Right ventricle myocardium inferior (tissue), 1 donor: ENCODE data around the gene SPN. TPM values are rescaled to one million over a fixed set of nuclear protein-coding genes. Genes with fewer than 3 reads are reported as not detected.
"Not testable (repeated sequence)": the region's sequence is repeated elsewhere in the genome, so short reads cannot be mapped to it uniquely, and the experiment has no call there.

Experiments
- ATAC-seq: fragments of 200-7000 bp; cut with Tn5 transposase; one replicate; pipeline ENCODE4 v1.9.1; 2020; ENCODE audit warnings: mild to moderate bottlenecking, moderate library complexity
- DNase-seq: peaks from one replicate; pipeline ENCODE4 v3.0.0; 2021; ENCODE audit errors: missing footprints
- intact Hi-C: fragments of 100-400 bp; cut with DNase I; formaldehyde crosslinking; loops from one replicate; pipeline ENCODE4 v1.11.0; 2022
- total RNA-seq: library from RNA; stranded (reverse); fragmentation: NEBNext Ultra II Directional; extraction: Animal tissue kit (Norgen Biotek cat#: 25700); gene quantifications from one replicate; pipeline ENCODE4 v1.2.1, GENCODE V29; 2021
- donor health status: DM: no; HTN: yes; CAD: no; lungs with severe emphysema.

SPN gene
- total RNA-seq, 1 donor from 2014 or later = 1.3 TPM

GRCh38 chr16:29696881-29697331 lies 33.9 kb downstream of the SPN start:
- intact Hi-C loops = no loop called here

DNA sequence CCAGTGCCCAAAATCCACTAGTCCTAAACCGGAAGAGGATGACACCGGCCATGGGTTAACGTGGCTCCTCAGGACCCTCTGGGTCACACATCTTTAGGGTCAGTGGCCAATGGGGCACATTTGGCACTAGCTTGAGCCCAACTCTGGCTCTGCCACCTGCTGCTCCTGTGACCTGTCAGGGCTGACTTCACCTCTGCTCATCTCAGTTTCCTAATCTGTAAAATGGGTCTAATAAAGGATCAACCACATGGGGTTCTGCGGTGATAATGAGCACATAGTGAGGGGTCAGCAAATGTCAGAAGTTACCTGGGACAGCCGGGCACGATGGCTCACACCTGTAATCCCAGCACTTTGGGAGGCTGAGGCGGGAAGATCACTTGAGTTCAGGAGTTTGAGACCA lies 34.3 kb downstream of the SPN start:
- ATAC-seq = no peak
- intact Hi-C loops = no loop called here
- DNase-seq = no peak

More at GRCh38 chr16:29696881-29697331, 33.9 kb downstream of the SPN start:
- ATAC-seq = no peak
- DNase-seq = no peak

DNA sequence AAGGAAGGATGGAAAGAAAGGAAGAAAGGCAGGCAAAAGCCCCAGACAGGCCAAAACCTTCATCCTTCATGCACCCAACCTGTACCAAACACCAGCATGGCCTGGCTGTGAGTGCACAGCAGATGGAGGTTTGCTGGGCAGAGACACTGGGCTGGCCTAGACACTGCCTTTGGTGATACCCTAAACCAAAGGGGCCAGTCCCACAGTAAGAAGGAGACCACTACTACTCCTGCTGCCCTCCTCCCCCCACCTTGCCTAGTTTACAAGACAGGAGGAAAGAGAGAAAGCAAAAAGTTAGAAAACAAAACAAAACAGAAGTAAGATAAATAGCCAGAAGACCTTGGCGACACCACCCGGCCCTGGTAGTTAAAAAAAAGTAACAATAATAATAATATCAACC lies 35.0 kb downstream of the SPN start:
- ATAC-seq (no peak), DNase-seq (no peak)
- intact Hi-C loops = no loop called here

DNA sequence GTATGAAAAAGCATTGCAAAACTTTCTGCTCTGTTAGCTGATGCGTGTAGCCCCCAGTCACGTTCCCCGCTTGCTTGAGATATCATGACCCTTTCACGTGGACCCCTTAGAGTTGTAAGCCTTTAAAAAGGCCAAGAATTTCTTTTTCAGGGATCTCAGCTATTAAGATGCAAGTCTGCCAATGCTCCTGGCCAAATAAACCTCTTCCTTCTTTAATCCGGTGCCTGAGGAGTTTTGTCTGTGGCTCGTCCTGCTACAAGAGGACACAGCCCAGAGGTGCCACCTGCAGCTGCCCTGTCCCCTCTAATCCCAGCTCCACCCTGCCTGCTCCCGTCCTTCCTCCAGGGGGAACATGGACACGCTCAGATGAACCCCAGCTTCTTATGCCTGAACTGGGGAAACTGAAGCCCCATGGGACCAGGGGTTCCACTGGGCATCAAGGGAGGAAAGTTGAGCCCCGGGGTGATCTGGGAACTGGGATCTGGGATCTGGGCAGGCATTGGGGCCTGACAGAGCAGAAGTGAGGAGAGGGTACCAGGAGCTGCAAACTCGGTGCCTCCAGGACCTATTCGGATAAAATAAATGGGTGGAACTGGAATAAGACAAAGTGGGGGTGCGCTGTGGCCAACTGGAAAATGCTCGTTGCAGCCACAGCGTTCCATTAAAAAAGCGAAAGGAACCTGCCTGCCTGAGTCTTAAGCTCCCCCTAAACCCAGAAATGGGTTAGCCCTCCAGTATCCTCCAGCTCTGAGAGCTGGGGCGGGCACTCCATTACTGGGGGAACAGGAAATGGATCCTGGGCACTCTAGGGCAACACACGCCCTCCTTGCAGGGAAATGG lies 35.7 kb downstream of the SPN start:
- DNase-seq (no peak), ATAC-seq (no peak)
- intact Hi-C loops = no loop called here

DNA sequence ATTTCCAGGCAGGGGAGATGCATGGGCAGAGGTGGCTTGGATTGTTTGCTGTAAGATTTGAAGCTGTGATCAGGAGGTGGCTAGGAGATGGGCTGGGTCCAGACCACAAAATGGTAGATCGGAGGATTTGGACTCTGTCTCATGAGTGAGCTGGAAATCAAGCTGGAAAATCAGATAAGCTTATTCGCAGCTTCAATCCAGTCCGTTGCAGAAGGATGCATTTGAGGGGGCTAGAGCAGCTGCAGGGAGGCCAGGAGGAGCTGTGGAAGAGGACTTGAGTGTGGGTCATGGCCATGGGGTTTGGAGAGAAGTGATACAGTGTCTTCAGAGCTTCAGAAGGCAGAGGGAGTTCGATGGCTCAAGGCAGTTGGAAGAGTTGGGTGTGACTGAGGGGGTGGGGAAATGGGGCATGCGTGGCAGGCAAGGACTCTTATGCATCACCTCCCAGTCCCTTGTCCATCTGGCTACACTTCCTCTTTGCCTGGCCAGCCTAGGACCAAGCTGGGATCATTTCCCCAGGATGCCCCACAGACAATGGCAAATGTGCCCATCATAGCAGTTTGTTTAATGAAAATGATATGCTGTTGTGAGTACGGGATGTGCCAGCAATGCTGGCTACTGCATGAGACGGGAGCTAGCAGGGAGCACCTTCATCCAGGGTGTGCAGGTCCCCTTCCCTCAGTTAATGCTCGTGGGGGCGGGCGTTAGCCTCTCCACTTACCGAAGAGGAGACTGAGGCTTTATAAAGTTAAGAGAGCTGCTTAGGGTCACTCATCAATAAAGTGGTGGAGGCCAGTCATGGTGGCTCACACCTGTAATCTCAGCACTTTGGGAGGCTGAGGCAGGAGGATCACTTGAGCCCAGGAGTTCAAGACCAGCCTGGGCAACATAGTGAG lies 36.5 kb downstream of the SPN start:
- intact Hi-C loops = loop anchor here (2.0 kb wide), 1 partner anchor 321 kb away; no protein-coding TSS in a partner anchor
- ATAC-seq (no peak), DNase-seq (no peak)

DNA sequence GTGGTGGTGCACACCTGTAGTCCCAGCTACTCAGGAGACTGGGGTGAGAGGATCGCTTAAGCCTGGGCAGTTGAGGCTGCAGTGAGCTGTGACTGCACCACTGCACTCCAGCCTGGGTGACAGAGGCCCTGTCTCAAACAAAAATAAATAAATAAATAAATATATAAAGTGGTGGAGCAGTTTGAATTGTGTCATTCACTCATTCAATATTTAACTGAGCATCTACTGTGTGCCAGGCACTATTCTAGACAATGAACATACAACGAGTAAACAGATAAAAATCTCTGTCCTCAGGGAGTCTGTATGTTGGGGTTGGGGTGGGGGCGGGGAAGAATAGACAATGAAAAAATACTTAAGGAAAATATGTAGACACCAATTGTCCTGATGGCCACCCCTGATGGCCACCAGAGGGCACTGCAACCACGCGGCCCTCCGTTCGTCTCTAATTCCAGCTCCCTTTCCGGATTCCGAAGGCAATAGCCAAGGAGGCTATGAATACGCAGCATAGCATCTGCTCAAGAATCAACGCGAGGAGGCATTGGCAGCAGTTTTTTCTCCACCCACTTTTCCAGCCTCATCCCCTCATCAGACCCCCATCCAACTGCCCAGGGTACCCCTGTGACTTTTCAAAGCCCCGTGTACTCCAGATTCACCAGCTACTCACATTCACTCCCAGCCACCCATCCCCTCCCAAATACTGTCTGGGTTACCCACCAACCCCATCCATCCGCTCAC lies 37.4 kb downstream of the SPN start:
- ATAC-seq (peak; percentile 76), DNase-seq (peak; percentile 82)
- intact Hi-C loops = loop anchor here (2.0 kb wide), 1 partner anchor 320 kb away; no protein-coding TSS in a partner anchor

- intact Hi-C loops = loop anchor here (2.0 kb wide), 1 partner anchor 320 kb away; no protein-coding TSS in a partner anchor
- no peak for DNase-seq
- ATAC-seq = no peak
These were observed 38.1 kb downstream of the SPN start for GRCh38 chr16:29701214-29701555.

GRCh38 chr16:29702269-29702668 lies 39.2 kb downstream of the SPN start:
- ATAC-seq = no peak
- intact Hi-C loops = no loop called here
- no peak for DNase-seq

GRCh38 chr16:29705030-29705429 lies 42.0 kb downstream of the SPN start:
- no peak for ATAC-seq
- intact Hi-C loops = no loop called here

GRCh38 chr16:29707160-29707559 lies 44.1 kb downstream of the SPN start:
- DNase-seq, ATAC-seq, intact Hi-C loops: not testable (repeated sequence)

More at GRCh38 chr16:29705030-29705429, 42.0 kb downstream of the SPN start:
- no peak for DNase-seq

DNA sequence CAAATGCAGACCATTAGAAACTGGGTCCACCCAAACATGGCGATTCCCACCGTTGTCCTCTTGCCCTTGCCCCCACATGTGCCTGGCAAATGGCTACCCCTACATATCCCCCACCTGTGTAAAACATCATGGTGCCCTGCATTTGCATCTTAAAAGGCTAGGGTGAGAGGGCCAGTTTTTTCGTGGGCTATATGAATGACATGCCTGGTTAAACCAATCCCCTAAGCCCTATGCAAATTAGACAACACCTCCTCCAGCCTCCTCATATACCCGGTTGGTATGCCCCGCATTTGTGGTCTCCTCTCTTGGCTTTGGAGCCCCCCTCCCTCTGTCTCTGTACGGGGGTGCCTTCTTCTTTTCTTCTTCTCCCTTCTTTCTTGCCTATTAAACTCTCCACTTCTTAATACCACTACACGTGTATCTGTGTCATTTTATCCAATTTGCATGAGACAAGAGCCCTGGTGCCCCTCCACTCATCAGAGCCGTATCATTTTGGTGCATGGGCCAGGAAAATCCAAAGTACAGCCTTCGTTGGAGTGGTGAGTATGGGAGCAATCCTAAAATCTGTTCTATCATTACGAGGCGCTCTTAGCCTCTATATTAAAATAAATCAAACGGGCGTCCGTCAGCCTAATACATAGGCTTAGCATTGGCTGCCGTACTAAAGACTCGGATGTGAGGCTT lies 46.0 kb downstream of the SPN start:
- intact Hi-C loops = no loop called here
- DNase-seq (no peak), ATAC-seq (no peak)

DNA sequence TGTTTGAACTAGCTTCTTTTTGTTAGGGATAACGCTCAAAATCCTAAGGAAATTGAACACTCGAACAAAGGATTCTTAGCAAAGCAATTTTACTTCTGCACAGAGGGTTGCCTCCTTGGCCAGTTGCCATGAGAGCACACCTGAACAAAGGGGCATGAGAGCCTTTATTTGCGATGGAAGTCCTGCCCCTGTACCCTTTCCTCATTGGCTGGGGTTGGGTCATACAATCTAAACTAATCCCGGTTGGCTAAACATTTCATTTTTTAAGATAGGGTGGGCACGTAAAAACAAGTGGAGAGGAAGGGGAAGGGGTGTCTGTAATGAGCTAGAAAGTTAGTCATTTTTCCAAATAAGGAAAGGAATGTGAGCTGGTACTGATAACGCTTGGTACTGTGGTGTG lies 46.6 kb downstream of the SPN start:
- DNase-seq, intact Hi-C loops, ATAC-seq: not testable (repeated sequence)

- DNase-seq = no peak
- intact Hi-C loops = no loop called here
- no peak for ATAC-seq
These were observed 47.5 kb downstream of the SPN start for GRCh38 chr16:29710227-29711219.

- intact Hi-C loops = no loop called here
- DNase-seq (no peak), ATAC-seq (no peak)
These were observed 49.8 kb downstream of the SPN start for GRCh38 chr16:29712809-29713208.

DNA sequence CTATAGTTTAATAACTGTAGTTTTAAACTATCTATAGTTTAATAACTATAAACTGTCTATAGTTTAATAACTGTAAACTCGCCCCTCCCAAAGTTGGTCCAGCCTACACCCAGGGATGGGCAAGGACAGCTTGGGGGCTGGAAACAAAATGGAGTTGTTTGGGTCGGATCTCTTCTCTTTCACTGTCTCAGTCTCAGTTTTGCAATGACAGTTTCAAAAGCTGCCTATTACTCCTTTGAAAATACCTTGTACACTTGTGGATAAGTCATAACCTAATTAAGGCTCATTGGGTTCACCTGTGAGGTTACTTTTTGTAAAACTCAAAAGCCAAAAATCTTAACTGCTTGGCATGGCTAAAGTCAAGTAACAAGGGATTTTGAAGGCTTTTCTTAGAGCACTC lies 51.3 kb downstream of the SPN start:
- DNase-seq (no peak), ATAC-seq (no peak)
- intact Hi-C loops = no loop called here

DNA sequence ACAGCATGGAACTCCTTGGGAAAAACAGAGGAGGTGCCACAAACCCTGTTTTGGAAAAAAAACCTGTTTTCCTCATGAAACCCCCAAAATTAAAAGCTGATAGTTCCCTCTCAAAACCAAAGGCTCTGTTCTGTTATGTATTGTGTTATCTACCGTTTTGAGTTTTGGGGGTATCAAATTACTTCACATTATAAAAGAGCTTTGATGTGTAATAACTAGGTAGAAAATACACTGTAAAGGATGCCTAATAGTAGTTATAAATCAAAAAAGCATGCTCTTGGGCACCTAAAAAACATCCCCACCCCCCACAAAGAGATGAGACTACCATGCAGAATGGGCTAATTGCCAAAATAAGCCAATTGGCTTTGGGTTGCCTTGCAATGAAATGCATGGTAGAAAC lies 51.9 kb downstream of the SPN start:
- no peak for DNase-seq
- intact Hi-C loops = no loop called here
- no peak for ATAC-seq

DNA sequence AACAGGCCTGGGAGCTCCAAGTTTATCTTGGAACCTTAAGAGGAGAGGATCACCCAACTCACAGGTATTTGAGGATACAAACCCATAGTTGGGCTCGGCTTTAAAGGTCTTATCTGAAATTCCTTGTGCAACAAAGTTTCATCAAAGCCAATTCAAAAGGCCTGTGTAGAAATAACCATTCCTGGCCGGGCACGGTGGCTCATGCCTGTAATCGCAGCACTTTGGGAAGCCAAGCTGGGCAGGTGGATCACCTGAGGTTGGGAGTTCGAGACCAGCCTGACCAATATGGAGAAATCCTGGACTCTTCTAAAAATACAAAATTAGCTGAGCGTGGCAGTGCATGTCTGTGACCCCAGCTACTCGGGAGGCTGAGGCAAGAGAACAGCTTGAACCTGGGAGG lies 54.1 kb downstream of the SPN start:
- intact Hi-C loops = no loop called here
- no peak for ATAC-seq
- no peak for DNase-seq
